ENCODE results near the gene GOLIM4. TPM values are rescaled to one million over a fixed set of nuclear protein-coding genes. Genes with fewer than 3 reads are reported as not detected.

Gene GOLIM4
- total and polyA plus RNA-seq, 4 donors: 17.9 to 47.9 (median 32.7) TPM

DNA sequence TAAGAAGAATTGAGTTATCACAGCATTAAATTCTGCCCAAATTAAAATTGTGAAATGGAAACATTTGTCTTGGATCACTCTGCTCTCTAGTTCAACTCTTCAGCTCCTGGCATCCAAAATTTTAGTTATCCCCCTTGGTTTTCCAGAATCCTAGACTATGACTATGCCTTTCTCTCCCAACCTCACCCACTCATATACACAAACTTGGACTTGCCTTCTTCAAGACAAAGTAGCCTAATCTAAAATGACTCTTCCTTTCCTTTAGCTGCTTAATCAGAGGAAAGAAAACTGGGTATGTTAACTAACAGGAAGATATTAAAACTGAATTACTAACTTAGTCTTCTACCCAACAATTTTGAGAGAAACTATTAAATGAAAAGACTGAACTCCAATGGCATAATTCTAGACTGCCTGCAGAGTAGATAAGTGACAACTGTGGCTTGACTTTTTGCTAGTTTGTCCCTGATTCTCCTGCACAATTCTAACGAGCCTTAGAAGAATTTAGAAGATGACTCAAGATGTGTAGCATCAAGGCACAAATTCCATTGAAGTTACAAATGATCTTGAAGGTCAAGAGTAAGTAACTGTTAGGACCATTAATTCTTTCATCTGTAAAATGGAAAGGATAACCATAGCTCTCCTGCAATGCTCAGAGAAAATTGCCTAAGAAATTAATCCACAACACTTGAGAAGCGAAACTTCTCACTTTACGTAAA, 5.2 kb upstream of the GOLIM4 start (continued):
- TF ChIP-seq, protein P1, sequence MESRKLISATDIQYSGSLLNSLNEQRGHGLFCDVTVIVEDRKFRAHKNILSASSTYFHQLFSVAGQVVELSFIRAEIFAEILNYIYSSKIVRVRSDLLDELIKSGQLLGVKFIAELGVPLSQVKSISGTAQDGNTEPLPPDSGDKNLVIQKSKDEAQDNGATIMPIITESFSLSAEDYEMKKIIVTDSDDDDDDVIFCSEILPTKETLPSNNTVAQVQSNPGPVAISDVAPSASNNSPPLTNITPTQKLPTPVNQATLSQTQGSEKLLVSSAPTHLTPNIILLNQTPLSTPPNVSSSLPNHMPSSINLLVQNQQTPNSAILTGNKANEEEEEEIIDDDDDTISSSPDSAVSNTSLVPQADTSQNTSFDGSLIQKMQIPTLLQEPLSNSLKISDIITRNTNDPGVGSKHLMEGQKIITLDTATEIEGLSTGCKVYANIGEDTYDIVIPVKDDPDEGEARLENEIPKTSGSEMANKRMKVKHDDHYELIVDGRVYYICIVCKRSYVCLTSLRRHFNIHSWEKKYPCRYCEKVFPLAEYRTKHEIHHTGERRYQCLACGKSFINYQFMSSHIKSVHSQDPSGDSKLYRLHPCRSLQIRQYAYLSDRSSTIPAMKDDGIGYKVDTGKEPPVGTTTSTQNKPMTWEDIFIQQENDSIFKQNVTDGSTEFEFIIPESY (IDR thresholded peaks at IDR 0.05): no peak
- TF ChIP-seq JUND (IDR thresholded peaks at IDR 0.05): no peak

DNA sequence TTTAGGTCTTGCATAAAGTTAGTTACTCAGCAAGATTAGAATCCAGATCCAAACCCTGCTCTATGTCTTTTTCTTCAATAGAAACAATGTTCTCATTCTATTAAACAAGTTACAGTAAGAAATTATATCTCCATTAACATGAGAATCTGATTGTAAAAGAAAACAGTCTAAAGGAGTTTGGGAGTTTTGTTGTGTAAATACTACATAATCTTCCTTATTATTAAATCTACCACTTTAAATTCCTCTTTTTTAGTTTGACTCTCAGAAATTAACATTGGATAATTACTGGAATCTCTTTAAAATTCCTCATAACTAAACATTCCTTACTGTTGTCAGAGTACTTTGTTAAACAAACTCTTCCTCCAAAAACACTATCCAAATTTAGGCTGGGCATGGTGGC, 1.7 kb upstream of the GOLIM4 start:
- no peak for DNase-seq (ENCODE audit: low spot score)
- Histone ChIP-seq H3K4me1 (ENCODE audit: control insufficient read depth in 4 of 4, insufficient read depth in 4 of 4, low read length in 3 of 4) (peaks cover 1 to 33% (median 19%) of the 10 kb centered on the region in 4 donors), H3K36me3 (ENCODE audit: control insufficient read depth in 4 of 4, insufficient read depth in 3 of 4, low read depth in 1 of 4, low read length in 3 of 4) (no peaks in the 10 kb centered on the region), H3K4me3 (ENCODE audit: low read depth in 1 of 3, low read length in 3 of 3) (no peak overlapping the region), H3K27me3 (ENCODE audit: control insufficient read depth in 4 of 4, insufficient read depth in 4 of 4, low read length in 3 of 4) (no peaks in the 10 kb centered on the region), H3K9me3 (ENCODE audit: control insufficient read depth in 4 of 4, low read length in 3 of 4) (no peaks in the 10 kb centered on the region), H3K9ac (ENCODE audit: low read depth in 1 of 2, low read length in 2 of 2) (no peak overlapping the region), H3K27ac (ENCODE audit: low read depth in 1 of 2, low read length in 2 of 2) (no peak overlapping the region)
- TF ChIP-seq HNF4G (IDR thresholded peaks at IDR 0.05) (no peak), RXRA (IDR thresholded peaks at IDR 0.05) (no peak), NR2F2 (IDR thresholded peaks at IDR 0.05) (no peak), TAF1 (conservative IDR thresholded peaks at IDR 0.05) (no peak), EGR1 (IDR thresholded peaks at IDR 0.05; ENCODE audit: low read depth in 2 of 2) (no peak), YY1 (IDR thresholded peaks at IDR 0.05) (no peak), CTCF (IDR thresholded peaks at IDR 0.05; ENCODE audit: low read depth, low read length, missing input control) (no peak), SP1 (IDR thresholded peaks at IDR 0.05) (no peak), FOXA1 (IDR thresholded peaks at IDR 0.05) (no peak), RAD21 (IDR thresholded peaks at IDR 0.05) (no peak)
- TF ChIP-seq, protein P2, sequence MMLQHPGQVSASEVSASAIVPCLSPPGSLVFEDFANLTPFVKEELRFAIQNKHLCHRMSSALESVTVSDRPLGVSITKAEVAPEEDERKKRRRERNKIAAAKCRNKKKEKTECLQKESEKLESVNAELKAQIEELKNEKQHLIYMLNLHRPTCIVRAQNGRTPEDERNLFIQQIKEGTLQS (IDR thresholded peaks at IDR 0.05): no peak
- TF ChIP-seq, protein P3, sequence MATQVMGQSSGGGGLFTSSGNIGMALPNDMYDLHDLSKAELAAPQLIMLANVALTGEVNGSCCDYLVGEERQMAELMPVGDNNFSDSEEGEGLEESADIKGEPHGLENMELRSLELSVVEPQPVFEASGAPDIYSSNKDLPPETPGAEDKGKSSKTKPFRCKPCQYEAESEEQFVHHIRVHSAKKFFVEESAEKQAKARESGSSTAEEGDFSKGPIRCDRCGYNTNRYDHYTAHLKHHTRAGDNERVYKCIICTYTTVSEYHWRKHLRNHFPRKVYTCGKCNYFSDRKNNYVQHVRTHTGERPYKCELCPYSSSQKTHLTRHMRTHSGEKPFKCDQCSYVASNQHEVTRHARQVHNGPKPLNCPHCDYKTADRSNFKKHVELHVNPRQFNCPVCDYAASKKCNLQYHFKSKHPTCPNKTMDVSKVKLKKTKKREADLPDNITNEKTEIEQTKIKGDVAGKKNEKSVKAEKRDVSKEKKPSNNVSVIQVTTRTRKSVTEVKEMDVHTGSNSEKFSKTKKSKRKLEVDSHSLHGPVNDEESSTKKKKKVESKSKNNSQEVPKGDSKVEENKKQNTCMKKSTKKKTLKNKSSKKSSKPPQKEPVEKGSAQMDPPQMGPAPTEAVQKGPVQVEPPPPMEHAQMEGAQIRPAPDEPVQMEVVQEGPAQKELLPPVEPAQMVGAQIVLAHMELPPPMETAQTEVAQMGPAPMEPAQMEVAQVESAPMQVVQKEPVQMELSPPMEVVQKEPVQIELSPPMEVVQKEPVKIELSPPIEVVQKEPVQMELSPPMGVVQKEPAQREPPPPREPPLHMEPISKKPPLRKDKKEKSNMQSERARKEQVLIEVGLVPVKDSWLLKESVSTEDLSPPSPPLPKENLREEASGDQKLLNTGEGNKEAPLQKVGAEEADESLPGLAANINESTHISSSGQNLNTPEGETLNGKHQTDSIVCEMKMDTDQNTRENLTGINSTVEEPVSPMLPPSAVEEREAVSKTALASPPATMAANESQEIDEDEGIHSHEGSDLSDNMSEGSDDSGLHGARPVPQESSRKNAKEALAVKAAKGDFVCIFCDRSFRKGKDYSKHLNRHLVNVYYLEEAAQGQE (IDR thresholded peaks at IDR 0.05): no peak
- TF ChIP-seq, protein P4, sequence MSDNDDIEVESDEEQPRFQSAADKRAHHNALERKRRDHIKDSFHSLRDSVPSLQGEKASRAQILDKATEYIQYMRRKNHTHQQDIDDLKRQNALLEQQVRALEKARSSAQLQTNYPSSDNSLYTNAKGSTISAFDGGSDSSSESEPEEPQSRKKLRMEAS (IDR thresholded peaks at IDR 0.05): no peak
- TF ChIP-seq, protein P1 (IDR thresholded peaks at IDR 0.05): no peak

All from liver (tissue), 9 donors.